ENCODE measurements around the gene EIF1AX. TPM values are rescaled to one million over a fixed set of nuclear protein-coding genes. Genes with fewer than 3 reads are reported as not detected.

The EIF1AX gene
- total RNA-seq, 1 donor from 2014 or later = 44.9 TPM

GRCh38 chrX:20080277-20080676, 61.4 kb downstream of the EIF1AX start:
- no peak for DNase-seq (ENCODE audit: low read depth)
- TF ChIP-seq CTCF (conservative IDR thresholded peaks at IDR 0.05; ENCODE audit: low read depth, low read length) = no peak
- no peak overlapping the region for H3K4me3 ChIP-seq (ENCODE audit: low read depth, low read length)

Other genes with a start within 250 kb of the EIF1AX start
- 1.2 and 1.7 TPM in 2 replicates for gene BCLAF3, start 150.8 kb downstream of the EIF1AX start, total RNA-seq
- 1.4 and 2.2 TPM in 2 replicates for gene MAP7D2, start 24.9 kb downstream of the EIF1AX start, total RNA-seq
- gene RPS6KA3, start 125.1 kb upstream of the EIF1AX start, total RNA-seq = 17.2 and 17.5 TPM in 2 replicates

All from epithelial cell of proximal tubule (primary cell).